ENCODE data around the gene ETHE1. TPM values are rescaled to one million over a fixed set of nuclear protein-coding genes. Genes with fewer than 3 reads are reported as not detected.
A peak's percentile ranks its signal among the peaks of the same experiment; 100 is the strongest.

The ETHE1 gene
- 6.7 and 13.6 TPM in 2 replicates for total RNA-seq (2014; rRNA removed; shearing (Covaris generic); ENCODE audit: low replicate concordance)

GRCh38 chr19:43526884-43527859 is at the start of gene ETHE1:
Gene ETHE1, minus strand, starts transcription at chr19:43527201. Its CDS starts 24 bp downstream, at chr19:43527177.
- peaks cover 23% of the 10 kb centered on the region for H3K4me1 ChIP-seq (ENCODE audit: low read length)
- no peaks in the 10 kb centered on the region for H3K9me2 ChIP-seq (replicated peaks; ENCODE audit: insufficient read depth, low read length)
- peak within 1 kb of the TSS; percentile 88 for H3K4me3 ChIP-seq (ENCODE audit: low read length)
- H2AFZ ChIP-seq (ENCODE audit: low read length) = peak within 1 kb of the TSS; percentile 98
- H3K79me2 ChIP-seq (ENCODE audit: low read length) = no peaks in the 10 kb centered on the region
- peak within 1 kb of the TSS; percentile 78 for H3K9ac ChIP-seq (ENCODE audit: low read length)
- no peaks in the 10 kb centered on the region for H3K36me3 ChIP-seq (ENCODE audit: insufficient read depth, low read length)
- H4K20me1 ChIP-seq (ENCODE audit: insufficient read depth, low read depth, low read length) = no peaks in the 10 kb centered on the region
- no peaks in the 10 kb centered on the region for H3K27me3 ChIP-seq (ENCODE audit: low read length)
- no peaks in the 10 kb centered on the region for H3K9me3 ChIP-seq (ENCODE audit: low read length)
- no peak within 1 kb of the TSS for H3K27ac ChIP-seq (ENCODE audit: low read length)
- peak; percentile 80 for DNase-seq
- peak within 1 kb of the TSS; percentile 95 for H3K4me2 ChIP-seq (ENCODE audit: low read depth, low read length, poor library complexity, severe bottlenecking)

DNA sequence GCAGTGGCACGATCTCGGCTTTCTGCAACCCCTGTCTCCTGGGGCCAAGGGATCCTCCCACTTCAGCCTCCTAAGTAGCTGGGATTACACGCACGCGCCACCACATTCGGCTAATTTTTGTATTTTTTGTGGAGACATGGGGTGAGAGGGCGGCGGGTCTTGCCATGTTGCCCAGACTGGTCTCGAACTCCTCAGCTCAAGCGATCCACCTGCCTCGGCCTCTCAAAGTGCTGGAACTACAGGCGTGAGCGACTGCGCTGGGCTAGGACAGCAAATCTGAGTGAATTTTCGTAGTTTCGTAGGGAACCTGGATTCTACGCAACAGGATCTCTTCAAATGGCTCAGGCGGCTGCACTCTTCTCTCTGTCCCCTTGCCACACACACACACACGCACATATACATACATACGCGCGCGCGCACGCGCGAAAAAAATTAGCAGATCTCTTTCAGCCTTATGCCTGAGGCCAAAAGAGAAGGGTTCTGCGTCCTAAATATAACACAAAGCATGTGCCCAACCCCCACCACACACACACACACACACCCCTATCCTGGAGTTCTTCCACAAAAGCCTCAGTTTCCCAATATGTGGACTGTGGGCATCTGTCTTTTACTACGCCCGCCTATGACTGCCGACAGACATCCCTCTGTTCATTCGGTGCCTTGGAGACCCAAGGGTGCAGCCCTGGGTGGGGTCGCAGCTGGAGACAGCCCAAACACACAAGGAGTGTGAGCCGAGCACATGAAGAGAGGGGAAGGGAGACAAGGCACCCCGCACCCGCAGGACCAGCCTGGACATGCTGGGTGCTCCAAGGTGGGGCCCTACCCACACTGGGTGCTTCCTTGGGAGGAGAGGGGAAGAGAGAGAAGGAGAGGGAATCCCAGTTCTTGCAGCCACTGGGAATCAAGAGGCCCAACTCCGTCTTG is 49.2 kb upstream of the ETHE1 start:
- Histone ChIP-seq H3K4me2 (ENCODE audit: low read depth, low read length, poor library complexity, severe bottlenecking) (peak overlapping the region; percentile 49), H2AFZ (ENCODE audit: low read length) (no peak overlapping the region), H3K79me2 (ENCODE audit: low read length) (peaks cover 37% of the 10 kb centered on the region), H3K4me1 (ENCODE audit: low read length) (peaks cover 13% of the 10 kb centered on the region), H3K9ac (ENCODE audit: low read length) (peak overlapping the region; percentile 38; the same call in 1 of the 2 replicates), H3K27ac (ENCODE audit: low read length) (no peak overlapping the region), H3K9me2 (replicated peaks; ENCODE audit: insufficient read depth, low read length) (no peaks in the 10 kb centered on the region), H4K20me1 (ENCODE audit: insufficient read depth, low read depth, low read length) (no peaks in the 10 kb centered on the region), H3K4me3 (ENCODE audit: low read length) (peak overlapping the region; percentile 41; the same call in 1 of the 2 replicates), H3K27me3 (ENCODE audit: low read length) (no peaks in the 10 kb centered on the region), H3K36me3 (ENCODE audit: insufficient read depth, low read length) (no peaks in the 10 kb centered on the region), H3K9me3 (ENCODE audit: low read length) (no peaks in the 10 kb centered on the region)
- no peak for DNase-seq

DNA sequence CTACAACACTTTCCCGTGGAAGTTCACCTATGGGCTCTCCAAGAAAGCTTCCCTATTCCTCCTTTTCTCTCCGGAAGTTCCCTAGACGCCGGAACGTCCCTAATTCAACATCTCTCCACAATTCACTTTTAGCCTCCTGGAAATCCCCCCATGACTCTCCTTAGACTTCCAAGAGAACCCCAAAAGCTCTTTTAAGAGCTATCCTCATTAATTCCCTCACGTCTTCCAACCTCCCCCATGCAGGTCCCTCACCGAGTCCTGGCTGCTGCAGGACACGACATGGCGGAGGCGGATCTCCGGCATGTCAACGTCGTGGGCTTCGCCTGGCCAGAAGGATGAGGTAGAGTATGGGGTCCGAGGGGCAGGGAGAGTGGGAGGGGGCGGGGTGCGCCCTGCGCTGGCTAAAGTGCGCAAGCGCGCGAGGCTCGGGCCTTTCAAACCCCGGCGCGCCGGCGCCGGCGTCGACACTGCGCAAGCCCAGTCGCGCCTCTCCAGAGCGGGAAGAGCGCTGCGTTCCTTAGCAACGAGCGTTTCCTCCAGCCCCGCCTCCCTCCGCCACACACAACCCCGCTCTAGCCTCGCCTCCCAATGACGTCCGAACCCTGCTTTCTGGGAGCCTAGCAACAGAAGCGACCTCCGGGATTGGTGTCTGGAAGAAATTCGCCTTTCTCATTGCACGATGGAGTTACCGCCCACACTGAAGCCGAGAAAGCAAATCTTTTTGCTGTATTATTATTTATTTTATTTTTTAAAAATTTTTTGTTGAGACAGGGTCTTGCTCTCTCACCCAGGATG is 48.4 kb upstream of the ETHE1 start, which contains the start of the genes PINLYP and XRCC1:
PINLYP (plus strand) TSS at position 646 of the 795 bp plus-strand sequence. CDS start 1,391 bp downstream, outside the sequence.
XRCC1 (minus strand) TSS at position 372 of the 795 bp plus-strand sequence; CDS start at position 303, 69 bp downstream.
- Histone ChIP-seq H3K36me3 (ENCODE audit: insufficient read depth, low read length) (no peaks in the 10 kb centered on the region), H3K9ac (ENCODE audit: low read length) (peak within 1 kb of the TSS; percentile 96), H3K4me1 (ENCODE audit: low read length) (peaks cover 13% of the 10 kb centered on the region), H3K27me3 (ENCODE audit: low read length) (no peaks in the 10 kb centered on the region), H3K9me2 (replicated peaks; ENCODE audit: insufficient read depth, low read length) (no peaks in the 10 kb centered on the region), H3K79me2 (ENCODE audit: low read length) (peaks cover 37% of the 10 kb centered on the region), H3K4me2 (ENCODE audit: low read depth, low read length, poor library complexity, severe bottlenecking) (peak within 1 kb of the TSS; percentile 98), H3K27ac (ENCODE audit: low read length) (peak within 1 kb of the TSS; percentile 30; the same call in 1 of the 2 replicates), H3K4me3 (ENCODE audit: low read length) (peak within 1 kb of the TSS; percentile 88), H3K9me3 (ENCODE audit: low read length) (no peaks in the 10 kb centered on the region), H2AFZ (ENCODE audit: low read length) (peak within 1 kb of the TSS; percentile 55; the same call in 1 of the 2 replicates), H4K20me1 (ENCODE audit: insufficient read depth, low read depth, low read length) (no peaks in the 10 kb centered on the region)
- DNase-seq = peak; percentile 100

DNA sequence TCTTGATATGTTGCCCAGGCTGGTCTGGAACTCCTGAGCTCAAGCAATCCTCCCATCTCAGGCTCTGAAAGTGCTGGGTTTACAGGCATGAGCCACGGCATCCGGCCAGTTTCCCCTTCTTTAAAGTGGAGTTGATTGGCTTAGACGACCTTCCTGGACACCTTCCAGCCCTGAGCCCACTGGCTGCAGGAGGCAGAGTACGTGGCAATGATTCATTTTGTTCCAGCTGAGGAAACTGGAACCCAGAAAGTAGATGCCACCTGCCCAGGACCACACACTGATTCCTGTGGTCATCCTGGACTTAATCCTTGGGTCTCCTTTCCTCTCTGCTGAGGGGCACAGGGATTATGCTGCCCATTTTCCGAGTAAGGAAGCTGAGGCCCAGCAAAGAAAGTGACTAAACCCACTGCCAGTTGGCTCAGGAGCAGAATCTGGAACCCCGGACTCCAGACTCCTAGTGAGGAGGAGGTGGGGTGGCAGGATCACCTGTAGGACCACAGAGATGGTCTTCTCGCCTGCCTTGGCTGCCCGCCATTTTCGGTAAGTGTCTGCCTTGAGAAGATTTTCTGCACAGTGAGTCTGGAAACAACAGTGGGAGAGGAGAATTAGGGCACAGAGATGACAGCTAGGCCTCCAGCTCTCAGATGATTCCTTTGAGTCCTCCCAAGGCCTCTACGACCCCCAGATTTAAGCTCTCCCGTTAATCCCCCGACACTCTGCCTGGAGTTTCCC is 47.6 kb upstream of the ETHE1 start:
- no peaks in the 10 kb centered on the region for H3K9me2 ChIP-seq (replicated peaks; ENCODE audit: insufficient read depth, low read length)
- no peaks in the 10 kb centered on the region for H3K9me3 ChIP-seq (ENCODE audit: low read length)
- DNase-seq = peak; percentile 55
- H2AFZ ChIP-seq (ENCODE audit: low read length) = 0 out of 2 replicates have a peak overlapping the region, but pooled peaks have one; percentile 55
- H4K20me1 ChIP-seq (ENCODE audit: insufficient read depth, low read depth, low read length) = no peaks in the 10 kb centered on the region
- peak overlapping the region; percentile 98 for H3K4me2 ChIP-seq (ENCODE audit: low read depth, low read length, poor library complexity, severe bottlenecking)
- peak overlapping the region; percentile 30; the same call in 1 of the 2 replicates for H3K27ac ChIP-seq (ENCODE audit: low read length)
- peak overlapping the region; percentile 96 for H3K9ac ChIP-seq (ENCODE audit: low read length)
- peak overlapping the region; percentile 88 for H3K4me3 ChIP-seq (ENCODE audit: low read length)
- peaks cover 44% of the 10 kb centered on the region for H3K79me2 ChIP-seq (ENCODE audit: low read length)
- H3K27me3 ChIP-seq (ENCODE audit: low read length) = no peaks in the 10 kb centered on the region
- H3K36me3 ChIP-seq (ENCODE audit: insufficient read depth, low read length) = no peaks in the 10 kb centered on the region
- H3K4me1 ChIP-seq (ENCODE audit: low read length) = peaks cover 10% of the 10 kb centered on the region

DNA sequence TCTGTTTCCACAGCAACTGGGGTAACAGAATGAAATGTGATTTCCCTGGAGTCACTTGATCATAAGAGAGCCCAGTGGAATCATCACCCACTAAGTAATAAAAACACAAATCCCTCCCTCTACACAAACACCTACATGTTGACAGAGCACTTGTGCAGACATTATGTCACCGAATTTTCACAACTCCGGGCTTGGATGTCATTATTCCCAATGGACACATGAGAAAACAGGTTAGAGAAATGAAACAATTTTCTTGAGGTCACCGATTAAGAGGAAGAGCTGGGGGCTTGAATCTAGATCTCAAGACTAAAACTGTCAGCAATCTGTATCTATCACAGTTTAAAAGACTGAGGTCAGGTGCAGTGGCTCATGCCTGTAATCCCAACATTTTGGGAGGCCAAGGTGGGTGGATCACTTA is 45.2 kb upstream of the ETHE1 start:
- H3K9ac ChIP-seq (ENCODE audit: low read length) = no peak overlapping the region
- H3K4me2 ChIP-seq (ENCODE audit: low read depth, low read length, poor library complexity, severe bottlenecking) = no peak overlapping the region

DNA sequence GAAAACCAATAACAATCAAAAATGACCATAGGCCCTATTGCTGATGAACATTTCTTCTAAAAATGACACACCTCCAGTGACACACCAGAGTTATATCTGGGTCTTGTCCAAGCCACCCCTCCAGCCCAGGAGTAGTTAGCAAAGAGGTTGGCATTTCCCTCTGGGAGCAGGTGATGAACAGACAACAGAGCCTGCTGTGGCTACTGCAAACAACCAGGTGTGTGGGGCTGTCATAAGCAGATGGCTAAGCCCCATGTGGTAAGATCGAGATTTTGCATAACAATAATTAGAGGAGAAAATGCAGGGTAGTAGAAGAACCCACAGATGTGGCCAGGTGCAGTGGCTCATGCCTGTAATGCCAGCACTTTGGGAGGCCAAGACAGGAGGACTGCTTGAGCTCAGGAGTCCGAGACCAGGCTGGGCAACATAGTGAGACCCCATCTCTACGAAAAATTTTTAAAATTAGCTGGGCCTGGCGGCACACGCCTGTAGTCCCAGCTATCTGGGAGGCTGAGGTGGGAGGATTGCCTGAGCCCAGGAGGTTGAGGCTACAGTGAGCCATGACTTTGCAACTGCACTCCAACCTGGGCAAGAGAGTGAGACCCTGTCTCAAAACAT is 43.3 kb upstream of the ETHE1 start:
- H3K4me2 ChIP-seq (ENCODE audit: low read depth, low read length, poor library complexity, severe bottlenecking) = no peak overlapping the region
- no peak overlapping the region for H3K27ac ChIP-seq (ENCODE audit: low read length)

More for the DNA sequence above, 45.2 kb upstream of the ETHE1 start:
- Histone ChIP-seq H3K4me1 (ENCODE audit: low read length) (peaks cover 10% of the 10 kb centered on the region), H3K79me2 (ENCODE audit: low read length) (peaks cover 51% of the 10 kb centered on the region), H3K27me3 (ENCODE audit: low read length) (no peaks in the 10 kb centered on the region), H4K20me1 (ENCODE audit: insufficient read depth, low read depth, low read length) (no peaks in the 10 kb centered on the region), H2AFZ (ENCODE audit: low read length) (no peak overlapping the region), H3K36me3 (ENCODE audit: insufficient read depth, low read length) (no peaks in the 10 kb centered on the region), H3K9me2 (replicated peaks; ENCODE audit: insufficient read depth, low read length) (no peaks in the 10 kb centered on the region), H3K9me3 (ENCODE audit: low read length) (no peaks in the 10 kb centered on the region), H3K27ac (ENCODE audit: low read length) (no peak overlapping the region), H3K4me3 (ENCODE audit: low read length) (no peak overlapping the region)
- DNase-seq = no peak

More for the DNA sequence above, 43.3 kb upstream of the ETHE1 start:
- H3K36me3 ChIP-seq (ENCODE audit: insufficient read depth, low read length) = no peaks in the 10 kb centered on the region
- H3K9me2 ChIP-seq (replicated peaks; ENCODE audit: insufficient read depth, low read length) = no peaks in the 10 kb centered on the region
- no peaks in the 10 kb centered on the region for H3K27me3 ChIP-seq (ENCODE audit: low read length)
- peaks cover 58% of the 10 kb centered on the region for H3K79me2 ChIP-seq (ENCODE audit: low read length)
- H3K9me3 ChIP-seq (ENCODE audit: low read length) = no peaks in the 10 kb centered on the region
- H2AFZ ChIP-seq (ENCODE audit: low read length) = no peak overlapping the region
- no peak for DNase-seq
- peaks cover 5% of the 10 kb centered on the region for H3K4me1 ChIP-seq (ENCODE audit: low read length)
- no peak overlapping the region for H3K9ac ChIP-seq (ENCODE audit: low read length)
- no peaks in the 10 kb centered on the region for H4K20me1 ChIP-seq (ENCODE audit: insufficient read depth, low read depth, low read length)
- no peak overlapping the region for H3K4me3 ChIP-seq (ENCODE audit: low read length)
